Measurements from ENCODE around the gene RRAD.

DNA sequence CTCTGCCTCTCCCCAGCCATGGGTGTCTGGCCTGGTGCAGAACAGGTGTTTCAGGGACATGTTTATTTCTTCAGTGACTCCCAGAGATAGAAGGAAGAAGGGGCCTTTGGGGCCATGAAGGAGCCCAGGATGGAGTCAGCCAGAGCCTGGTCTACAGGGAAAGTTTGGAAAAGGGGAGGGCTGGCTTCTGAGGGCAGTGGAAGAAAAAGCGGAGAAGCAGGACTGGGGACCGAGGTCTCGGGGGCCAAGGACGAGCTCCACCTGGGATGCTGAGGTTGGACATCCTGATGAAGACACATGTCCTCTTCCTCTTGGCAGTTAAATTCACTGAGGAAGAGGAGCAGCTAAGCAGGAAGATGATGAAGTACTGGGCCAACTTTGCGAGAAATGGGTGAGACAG, 17.6 kb upstream of the RRAD start:
- TF ChIP-seq, protein P1, sequence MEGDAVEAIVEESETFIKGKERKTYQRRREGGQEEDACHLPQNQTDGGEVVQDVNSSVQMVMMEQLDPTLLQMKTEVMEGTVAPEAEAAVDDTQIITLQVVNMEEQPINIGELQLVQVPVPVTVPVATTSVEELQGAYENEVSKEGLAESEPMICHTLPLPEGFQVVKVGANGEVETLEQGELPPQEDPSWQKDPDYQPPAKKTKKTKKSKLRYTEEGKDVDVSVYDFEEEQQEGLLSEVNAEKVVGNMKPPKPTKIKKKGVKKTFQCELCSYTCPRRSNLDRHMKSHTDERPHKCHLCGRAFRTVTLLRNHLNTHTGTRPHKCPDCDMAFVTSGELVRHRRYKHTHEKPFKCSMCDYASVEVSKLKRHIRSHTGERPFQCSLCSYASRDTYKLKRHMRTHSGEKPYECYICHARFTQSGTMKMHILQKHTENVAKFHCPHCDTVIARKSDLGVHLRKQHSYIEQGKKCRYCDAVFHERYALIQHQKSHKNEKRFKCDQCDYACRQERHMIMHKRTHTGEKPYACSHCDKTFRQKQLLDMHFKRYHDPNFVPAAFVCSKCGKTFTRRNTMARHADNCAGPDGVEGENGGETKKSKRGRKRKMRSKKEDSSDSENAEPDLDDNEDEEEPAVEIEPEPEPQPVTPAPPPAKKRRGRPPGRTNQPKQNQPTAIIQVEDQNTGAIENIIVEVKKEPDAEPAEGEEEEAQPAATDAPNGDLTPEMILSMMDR (IDR thresholded peaks at IDR 0.05; ENCODE audit: low read depth, low read length, poor library complexity, severe bottlenecking) = no peak
- no peak for TF ChIP-seq EZH2phosphoT487 (IDR thresholded peaks at IDR 0.05; ENCODE audit: borderline replicate concordance, low read length)

Data from DOHH2 (cell line).